Activated T-cell treated with anti-CD3 and anti-CD28 coated beads for 48 hours (primary cell): ENCODE results near the gene CXCL17.
"Not testable (repeated sequence)": the region's sequence is repeated elsewhere in the genome, so short reads cannot be mapped to it uniquely, and the experiment has no call there.

Source experiments
- DNase-seq: peaks from one replicate; pipeline ENCODE4 v3.0.0-alpha.2; 2020; ENCODE audit warnings: low read depth

CXCL17 gene

GRCh38 chr19:42465827-42466280 lies 23.1 kb upstream of the CXCL17 start:
- no peak for DNase-seq

GRCh38 chr19:42461700-42462324 lies 19.1 kb upstream of the CXCL17 start:
- no peak for DNase-seq

DNA sequence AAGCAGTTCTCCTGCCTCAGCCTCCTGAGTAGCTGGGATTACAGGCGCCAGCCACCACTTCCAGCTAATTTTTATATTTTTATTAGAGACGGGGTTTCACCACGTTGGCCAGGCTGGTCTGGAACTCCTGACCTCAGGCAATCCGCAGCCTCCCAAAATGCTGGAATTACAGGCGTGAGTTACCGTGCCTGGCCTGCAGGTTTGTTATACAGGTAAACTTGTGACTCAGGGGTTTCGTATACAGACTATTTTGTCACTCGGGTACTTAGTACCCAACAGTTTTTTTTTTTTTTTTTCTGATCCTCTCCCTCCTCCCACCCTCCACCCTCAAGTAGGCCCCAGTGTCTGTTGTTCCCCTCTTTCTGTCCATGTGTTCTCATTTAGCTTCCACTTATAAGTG lies 18.5 kb upstream of the CXCL17 start:
- DNase-seq: not testable (repeated sequence)

DNA sequence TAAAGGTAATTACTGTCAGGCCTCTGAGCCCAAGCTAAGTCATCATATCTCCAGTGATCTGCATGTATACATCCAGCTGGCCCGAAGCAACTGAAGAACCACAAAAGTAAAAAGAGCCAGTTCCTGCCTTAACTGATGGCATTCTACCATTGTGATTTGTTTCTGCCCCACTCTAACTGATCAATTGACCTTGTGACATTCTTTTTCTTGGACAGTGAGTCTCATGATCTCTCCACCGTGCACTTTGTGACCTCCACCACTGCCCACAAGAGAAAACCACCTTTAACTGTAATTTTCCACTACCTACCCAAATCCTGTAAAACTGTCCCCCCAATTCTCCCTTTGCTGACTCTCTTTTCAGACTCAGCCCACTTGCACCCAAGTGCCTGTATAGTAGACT lies 17.2 kb upstream of the CXCL17 start:
- DNase-seq: no peak

DNA sequence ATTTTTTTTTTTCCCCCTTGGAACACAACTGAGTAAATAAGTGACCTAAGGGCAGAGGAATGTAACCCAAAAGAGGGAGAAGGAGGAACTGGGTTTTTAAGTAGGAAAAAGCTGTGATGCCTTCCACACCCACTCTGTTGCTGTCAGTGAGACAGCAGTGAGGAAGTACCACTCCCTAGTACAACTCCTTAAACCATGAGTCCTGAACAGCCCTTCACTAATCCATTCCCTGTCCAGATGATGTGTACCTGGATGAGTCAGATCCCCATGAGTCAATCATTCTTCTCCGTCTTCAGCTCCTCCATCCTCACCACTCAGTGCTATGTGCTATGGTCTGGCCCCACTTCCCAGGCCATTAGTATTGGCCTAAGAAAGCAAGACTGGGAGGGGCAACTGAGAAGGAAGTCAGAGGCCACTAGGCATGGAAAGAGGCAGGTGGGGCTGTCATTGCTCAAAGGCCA lies 12.9 kb upstream of the CXCL17 start:
- no peak for DNase-seq

DNA sequence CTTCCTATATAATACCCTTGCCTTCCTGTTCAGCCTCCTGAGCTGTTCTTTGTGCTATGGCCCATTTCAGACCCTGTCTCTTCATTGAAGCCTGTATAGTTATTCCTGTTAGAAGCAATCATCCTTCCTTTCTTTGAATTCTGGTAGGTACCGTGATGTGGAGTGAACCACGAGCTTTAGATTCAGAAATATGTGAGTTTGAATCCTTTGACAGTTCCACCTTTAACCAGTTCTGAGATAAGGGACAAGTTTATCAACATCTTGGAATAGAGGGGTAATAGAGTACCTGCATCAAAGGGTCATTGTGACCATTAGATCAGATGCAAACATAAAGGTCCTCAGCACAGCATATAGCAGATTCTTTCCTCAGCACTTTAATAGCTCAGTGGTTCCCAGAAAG lies 12.3 kb upstream of the CXCL17 start:
- DNase-seq: no peak

- DNase-seq: no peak
Measured at GRCh38 chr19:42452590-42452989, 9.8 kb upstream of the CXCL17 start.

GRCh38 chr19:42450314-42450934 lies 7.7 kb upstream of the CXCL17 start:
- peak; percentile 63 for DNase-seq

GRCh38 chr19:42448306-42448705 lies 5.6 kb upstream of the CXCL17 start:
- DNase-seq: not testable (repeated sequence)

DNA sequence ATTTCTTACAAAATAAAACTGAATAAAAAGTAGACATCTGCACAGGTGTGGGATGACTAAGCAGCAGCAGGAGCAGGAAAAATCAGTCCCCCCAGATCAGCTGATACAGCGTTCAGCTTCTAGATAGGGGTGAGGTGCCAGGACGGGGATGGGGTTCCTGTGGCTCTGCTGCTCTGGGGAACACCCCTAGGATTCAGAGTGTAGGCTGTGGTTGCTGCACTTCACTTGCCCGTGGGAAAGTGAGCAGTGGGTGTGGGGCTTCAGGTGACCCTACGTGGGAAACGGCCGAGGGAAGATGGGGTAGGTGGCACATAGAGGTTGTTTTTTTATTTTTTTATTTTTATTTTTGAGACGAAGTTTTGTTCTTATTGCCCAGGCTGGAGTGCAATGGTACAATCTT lies 3.2 kb upstream of the CXCL17 start:
- DNase-seq: no peak

- no peak for DNase-seq
Measured at GRCh38 chr19:42443944-42444398, 1.2 kb upstream of the CXCL17 start.

DNA sequence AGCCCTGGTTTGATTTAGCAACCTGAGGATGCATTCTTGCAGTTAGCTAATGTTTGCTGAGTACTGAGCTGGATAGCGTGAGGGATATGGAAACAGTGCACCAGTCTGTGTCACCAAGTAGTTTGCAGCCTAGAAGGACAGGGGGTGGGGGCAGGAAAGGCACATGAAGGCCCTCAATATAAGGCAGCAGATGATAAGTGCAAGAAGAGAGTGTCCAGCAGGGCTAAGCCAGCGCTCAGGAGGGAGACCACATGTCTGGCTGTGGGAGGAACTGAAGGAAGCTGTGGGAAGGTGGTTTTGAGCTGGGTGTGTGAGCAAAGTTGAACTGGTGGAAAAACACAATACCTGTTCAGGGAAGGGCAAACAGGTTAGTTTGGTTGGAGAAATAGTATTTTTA lies 1.7 kb downstream of the CXCL17 start:
- no peak for DNase-seq

DNA sequence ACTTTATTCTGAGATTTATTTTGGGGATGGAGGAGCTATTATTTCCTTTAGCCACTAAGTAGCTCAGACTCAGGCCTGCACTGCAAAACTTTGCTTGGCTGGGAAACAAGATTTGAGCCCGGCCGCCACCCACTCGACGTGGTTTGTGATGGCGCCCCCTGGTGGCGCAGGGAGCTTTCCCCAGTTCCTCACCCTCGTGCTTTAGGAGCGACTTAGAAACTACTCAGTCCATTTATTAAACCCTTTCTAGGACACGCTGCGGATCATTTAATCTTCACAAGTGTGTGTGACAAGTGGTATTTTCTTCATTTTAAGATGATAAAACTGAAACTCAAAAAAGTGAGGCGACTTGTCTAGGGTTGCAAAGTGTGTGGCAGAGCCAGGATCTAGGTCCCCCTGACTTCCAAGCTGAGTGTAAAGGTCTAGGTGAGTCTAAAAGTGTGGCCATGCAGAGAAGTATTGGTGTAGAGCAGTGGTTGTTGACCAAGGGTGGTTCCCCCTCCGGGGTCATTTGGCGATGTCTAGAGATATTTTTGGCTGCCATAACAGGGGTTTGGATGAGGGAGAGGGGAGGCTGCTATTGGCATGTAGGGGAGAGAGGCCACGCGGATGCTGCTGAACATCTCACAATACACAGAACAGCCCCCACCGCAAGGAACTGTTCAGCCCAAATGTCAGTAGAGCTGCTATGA lies 2.2 kb downstream of the CXCL17 start:
- DNase-seq: peak; percentile 82

DNA sequence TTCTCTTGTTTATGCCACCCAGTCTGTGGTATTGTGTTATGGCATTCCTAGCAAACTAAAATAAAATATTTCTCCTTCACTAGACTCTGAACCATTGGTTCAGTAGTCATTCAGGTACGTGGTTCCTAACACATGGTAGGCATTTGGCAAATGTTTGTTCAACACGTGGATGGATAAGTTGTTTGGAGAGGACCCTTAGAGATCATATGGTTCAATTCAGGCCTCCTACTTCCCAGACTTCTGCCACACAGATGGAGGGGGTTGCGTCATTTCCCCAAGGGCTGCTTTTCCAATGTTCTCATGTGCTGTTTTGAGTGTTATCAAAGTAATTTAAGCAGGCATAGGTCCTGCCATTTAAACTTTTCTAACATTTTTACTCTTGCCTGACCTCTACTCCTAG lies 6.7 kb downstream of the CXCL17 start:
- DNase-seq: no peak

DNA sequence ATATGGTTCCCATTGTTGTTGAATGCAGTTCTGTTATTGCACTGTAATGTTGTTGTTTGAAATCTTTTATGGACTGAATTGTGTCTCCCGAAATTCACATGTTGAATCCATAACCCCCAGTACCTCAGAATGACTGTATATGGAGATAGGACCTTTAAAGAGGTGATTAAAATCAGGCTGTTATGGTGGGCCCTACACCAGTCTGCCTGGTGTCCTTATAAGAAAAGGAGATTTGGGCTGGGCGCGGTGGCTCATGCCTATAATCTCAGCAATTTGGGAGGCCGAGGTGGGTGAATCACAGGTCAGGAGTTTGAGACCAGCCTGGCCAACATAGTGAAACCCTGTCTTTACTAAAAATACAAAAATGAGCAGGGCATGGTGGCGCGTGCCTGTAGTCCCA lies 7.4 kb downstream of the CXCL17 start:
- DNase-seq: no peak

DNA sequence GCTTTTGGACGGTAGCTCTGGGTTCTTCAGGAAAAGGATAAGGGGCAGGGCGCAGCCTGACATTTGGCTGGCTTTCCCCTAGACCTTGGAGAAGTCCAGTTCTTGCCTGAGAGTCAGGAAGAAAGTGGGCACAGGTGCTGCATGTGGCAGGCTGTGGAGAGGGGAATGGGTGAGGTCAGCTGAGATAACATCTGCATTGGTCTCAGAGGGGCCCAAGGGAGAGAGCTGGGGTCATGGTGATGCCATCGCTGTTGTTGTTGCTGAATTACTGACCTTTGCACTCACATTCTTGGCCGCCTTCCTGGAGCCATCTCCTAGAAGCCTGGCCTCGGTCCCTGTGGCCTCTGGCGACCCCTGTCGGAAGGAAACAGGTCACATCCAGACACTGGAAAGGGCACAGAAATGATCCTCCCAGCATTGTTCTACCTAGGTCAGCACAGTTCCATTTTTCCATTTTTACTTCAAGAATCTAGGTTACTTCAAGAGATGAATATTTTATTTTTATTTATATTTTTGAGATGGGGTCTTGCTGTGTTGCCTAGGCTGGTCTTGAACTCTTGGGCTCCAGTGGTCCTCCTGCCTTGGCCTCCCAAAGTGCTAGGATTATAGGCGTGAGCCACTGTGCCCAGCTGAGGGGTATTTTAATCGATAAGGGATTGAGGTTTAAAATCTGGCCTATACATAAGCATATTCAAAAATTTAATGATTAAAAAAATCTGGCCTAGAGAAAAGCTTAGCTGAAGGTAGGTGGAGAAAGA lies 9.1 kb downstream of the CXCL17 start:
- peak; percentile 51 for DNase-seq

DNA sequence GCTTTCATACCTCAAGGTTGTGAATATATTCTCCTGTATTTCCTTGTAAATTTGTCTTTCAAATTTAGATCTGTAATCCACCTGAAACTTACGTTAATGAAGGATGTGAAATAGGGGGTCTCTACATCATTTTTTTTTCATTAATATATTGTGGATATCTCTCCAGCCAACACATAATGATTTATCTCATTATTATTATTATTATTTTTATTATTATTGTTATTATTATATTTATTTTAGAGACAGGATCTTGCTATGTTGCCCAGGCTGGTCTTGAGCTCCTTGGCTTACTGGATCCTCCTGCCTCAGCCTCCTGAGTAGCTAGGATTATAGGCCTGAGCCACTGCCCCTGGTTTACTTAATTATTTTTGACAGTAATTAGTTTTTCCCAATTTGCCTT lies 11.3 kb downstream of the CXCL17 start:
- DNase-seq: no peak

DNA sequence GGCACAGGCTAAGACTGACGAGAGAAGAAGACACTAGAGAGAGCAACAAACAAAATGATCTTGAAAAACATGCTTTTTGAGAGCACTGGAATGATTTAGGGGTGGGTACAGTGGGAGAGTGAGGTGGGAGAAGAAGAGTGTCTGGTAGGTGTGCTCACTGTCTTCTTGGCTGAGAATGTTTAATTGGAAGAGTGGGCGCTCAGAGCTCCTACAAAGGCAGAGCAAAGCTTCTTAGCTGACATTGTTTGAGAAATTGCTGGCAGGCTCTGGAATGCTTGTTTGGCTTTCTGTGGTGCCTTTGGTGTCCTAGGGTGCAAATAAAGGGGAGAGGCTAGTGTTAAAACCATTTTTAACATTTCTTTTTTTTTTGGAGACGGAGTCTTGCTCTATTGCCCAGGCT lies 14.1 kb downstream of the CXCL17 start:
- DNase-seq: no peak

DNA sequence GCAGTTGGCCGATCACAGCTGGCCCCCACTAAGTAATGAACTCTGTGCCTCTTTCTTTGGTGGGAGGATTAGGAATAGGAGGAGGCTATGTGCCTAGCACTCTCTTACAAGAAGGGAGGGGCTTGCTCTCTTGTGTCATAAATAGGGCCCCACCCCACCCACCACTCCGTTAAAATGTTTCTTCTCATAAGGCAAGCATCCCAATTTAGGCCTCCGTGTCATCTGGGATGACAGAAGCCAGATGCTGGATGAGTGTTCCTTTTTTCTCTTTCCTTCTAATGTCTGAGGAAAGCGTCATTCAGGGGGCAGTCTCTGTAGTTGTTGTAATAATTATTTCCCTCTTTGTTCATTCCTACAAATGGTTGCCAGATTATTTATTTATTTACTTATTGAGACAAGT lies 15.4 kb downstream of the CXCL17 start, which contains the start of gene LIPE:
TSS of gene LIPE (minus strand) at position 76 of the 400 bp plus-strand sequence. CDS start 239 bp downstream, outside the sequence.
- DNase-seq: no peak

DNA sequence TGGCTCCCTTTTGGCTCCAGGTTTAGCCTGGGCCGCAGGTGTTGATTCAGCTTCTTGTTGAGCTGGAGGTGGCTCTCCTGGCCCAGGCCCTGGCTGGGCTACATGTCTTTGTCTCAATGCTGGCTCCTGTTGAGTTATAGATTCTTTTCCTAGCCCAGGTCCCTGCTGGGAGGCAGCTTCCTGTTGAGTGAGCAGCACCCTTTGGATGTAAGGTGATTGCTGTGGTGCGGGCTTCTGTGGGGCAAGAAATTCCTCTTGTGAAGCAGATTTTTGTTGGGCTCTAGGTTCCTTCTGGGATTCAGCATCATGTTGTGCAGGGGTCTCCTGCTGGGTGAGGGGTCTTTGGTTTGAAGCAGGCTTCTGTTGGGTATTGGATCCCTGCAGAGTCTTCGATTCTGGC lies 16.1 kb downstream of the CXCL17 start:
- DNase-seq: no peak

- DNase-seq: no peak
Measured at GRCh38 chr19:42424712-42425131, 18.0 kb downstream of the CXCL17 start.

- no peak for DNase-seq
Measured at GRCh38 chr19:42424345-42424707, 18.4 kb downstream of the CXCL17 start.
